IPS-NIHi7 (cell line): ENCODE data around the gene STAT4.

Experiments
- DNase-seq: peaks from one replicate; pipeline ENCODE4 v3.0.0; 2012; ENCODE audit warnings: mixed read lengths; ENCODE audit errors: extremely low spot score

STAT4 gene

GRCh38 chr2:191043438-191043837 is 107.4 kb downstream of the STAT4 start:
- DNase-seq = no peak

DNA sequence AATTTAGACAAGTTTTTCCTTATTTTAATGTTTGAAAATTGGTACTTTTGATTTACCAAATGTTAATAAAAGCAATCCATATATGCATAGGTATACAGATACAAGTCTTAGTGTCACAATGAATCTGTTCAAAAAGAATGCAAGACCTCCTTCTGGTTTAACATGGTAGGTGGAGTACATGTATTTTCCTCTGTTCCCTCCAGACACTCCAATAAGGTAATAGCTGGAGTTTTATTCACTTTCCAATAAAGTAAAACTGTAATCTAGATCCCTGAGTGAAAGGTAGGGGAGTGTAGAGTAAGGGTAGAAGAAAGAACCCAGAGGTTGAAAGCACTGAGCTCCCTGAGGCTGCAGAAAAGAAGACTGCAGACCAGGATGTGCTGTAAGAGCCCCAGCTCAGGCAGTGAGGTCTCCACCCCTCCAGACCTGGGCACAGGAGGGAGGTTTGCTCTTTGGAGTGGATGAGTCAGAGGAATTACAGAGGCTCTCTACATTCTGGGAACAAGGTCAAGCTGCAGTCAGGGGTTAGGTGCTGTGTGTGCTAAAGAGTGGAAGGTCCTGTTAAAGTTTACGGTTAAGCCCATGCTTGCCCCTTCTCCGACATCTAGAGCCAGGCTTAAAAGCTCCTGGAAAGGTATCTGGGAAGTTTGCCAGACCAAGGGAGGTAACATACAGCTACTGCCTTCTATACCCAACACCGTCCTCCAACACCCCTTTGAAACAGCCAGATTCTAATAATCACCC is 109.2 kb downstream of the STAT4 start:
- peak; percentile 69 for DNase-seq

GRCh38 chr2:191039616-191040015 is 111.2 kb downstream of the STAT4 start:
- DNase-seq = no peak

DNA sequence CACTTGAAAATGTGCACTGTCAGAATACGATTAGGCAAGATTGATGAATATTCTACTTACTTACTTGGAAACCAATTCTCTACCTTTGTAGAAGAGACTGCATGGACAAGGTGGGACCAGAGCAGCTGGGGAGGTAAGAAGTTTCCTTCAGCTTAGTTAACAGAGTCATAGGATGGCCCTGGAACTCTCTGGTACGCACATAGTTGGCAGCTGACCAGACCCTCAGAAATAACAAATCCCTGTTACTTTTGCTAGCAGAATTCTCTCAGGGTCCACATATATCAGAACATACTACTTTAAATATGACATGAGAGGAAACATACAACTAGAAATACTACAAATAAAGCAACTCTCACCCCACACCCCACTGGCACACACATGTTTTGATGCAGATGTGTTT is 112.1 kb downstream of the STAT4 start:
- DNase-seq = no peak

DNA sequence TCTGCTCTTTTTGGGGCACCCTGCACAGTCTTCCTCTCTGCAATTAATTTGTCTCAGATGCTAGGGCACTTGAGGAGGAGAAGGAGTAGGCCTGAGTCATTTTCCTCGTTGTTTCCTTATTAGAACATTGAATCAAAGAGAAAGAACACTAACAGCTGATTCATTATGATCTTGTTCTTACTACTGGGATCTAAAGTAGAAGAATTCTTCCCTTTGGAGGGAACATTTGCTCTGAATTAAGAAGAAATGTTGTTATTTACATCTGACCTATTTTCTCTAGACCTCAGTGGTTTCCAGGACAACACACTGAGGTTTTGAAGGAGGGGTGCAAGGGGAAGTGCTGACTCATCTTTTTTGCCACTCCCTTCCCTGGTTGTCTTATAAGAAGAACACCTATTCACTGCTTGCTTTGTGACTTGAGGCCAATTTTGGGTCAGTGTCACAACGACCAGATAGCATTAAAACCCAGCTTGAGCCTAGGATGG is 112.5 kb downstream of the STAT4 start:
- no peak for DNase-seq

GRCh38 chr2:191037351-191037750 is 113.4 kb downstream of the STAT4 start:
- DNase-seq = no peak

GRCh38 chr2:191036363-191036762 is 114.4 kb downstream of the STAT4 start:
- no peak for DNase-seq

DNA sequence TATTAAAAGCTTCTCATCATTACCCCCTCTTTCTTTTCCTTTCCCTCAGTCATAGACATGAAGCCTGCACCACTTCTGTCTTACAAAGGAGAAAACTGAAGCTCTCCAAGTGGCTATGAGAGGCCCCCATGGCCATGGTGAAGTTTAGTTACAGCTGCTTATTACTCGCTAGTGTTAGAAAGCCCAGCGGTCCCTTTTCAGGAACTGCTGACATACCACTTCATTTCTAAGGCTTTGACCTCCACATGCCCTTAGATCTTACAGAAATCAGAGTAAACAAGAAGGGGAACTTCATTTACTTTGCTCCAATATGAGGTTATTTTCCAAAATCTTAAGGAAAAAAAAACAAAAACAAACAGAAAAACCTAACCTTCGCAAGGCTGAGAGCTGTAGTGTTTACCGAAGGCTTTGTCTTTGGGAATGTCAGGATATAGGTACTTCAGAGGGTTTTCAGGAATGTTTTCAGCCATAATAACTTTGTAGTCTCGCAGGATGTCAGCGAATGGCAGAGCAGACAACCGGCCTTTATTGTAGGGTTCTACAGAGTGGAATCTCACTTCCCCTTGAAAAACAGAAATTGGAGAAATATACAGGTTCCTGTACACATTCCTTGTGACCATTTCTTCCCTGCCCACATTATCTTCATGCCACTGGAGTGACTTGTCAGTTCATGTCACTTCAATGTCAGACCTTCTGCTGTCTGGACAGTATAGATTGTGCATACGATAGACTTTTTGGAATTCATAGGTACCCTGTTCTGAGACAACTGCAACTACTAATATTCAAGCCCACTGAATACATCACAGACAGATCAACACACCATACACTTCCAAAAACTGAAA is 118.0 kb downstream of the STAT4 start:
- DNase-seq = no peak

- no peak for DNase-seq
Observed at GRCh38 chr2:191031256-191031655, 119.5 kb downstream of the STAT4 start.

DNA sequence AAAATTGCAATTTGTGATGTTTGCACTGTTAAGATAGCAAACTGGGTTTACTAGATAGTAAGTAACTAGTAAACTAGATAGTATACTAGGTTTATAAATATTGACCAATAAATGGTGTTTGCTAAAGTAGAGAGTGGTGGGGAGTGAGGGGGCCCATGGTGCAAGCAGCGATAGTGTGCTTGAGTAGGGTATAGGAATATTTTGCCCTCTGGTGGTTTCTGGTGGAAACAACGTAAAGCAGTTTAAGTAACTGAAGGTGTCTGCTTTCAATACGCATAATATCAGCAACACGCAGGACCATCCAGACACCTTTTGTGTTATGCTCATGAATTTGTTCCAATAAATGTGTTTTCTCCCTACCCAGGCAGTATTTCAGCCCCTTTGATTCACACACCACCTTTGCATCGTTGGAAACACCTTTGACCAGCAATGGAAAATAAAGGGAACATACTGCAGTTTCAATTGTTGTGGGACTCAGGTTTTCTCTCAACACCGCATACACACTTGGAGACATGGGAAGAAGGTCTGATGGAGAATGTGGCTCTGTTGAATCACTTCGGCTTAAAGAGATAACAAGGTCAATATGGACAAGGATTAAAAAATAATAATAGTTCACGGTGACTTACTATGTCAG is 120.2 kb downstream of the STAT4 start:
- DNase-seq = peak; percentile 63

GRCh38 chr2:191029280-191029950 is 121.4 kb downstream of the STAT4 start:
- no peak for DNase-seq

DNA sequence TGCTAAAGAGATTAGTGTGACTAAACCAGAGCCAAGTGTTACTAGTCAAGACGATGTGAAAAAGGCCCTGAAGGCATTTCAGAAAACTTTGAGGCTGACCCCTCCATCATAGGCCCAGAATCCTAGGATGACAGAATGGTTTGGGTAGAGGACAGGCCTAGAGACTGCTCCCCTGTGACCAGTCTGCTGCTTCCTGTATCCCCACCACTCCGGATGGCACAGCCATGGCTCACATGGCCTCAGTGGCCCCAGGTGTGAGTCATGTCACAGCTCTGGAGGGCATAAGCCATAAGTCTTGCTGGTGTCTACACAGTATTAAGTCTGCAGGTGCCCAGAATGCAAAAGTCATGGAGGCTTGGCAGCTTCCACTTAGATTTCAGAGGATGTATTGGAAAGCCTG is 124.4 kb downstream of the STAT4 start:
- DNase-seq = no peak

DNA sequence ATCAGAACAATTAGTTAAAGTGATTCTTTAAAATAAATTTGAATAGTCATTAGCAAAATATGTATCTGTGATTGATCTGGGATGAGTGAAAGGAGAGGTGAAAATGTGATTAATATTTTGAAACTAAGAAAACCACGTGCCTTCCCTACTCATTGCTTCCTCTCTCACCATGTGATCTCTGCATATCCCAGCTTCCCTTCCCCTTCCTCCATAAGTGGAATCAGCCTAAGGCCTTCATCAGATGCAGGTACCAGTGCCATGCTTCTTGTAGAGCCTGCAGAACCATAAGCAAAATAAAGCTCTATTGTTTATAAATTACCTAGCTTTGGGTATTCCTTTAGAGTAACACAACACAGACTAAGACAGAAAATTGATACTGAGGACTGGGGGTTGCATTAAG is 125.7 kb downstream of the STAT4 start:
- DNase-seq = no peak

DNA sequence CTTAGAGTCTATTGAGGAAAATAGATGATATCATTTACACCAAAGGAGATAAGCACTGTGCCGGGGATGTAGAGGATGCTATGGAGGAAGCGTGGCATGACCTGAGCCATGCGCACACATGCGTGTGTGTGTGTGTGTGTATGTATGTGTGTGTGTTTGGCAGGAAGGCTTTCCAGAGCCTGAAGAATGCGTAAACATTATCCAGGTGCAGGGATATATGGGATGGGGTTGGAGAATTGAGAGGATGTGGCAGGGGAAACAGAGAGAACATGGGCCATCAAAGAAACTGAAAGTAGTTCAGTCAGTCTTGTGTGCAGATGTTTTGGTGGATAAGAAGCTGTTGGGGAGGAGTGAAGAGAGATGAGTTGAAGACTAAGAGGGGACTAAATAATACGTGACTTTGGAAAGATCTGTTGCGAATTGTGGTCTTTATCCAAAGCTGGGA is 127.5 kb downstream of the STAT4 start:
- DNase-seq = no peak

DNA sequence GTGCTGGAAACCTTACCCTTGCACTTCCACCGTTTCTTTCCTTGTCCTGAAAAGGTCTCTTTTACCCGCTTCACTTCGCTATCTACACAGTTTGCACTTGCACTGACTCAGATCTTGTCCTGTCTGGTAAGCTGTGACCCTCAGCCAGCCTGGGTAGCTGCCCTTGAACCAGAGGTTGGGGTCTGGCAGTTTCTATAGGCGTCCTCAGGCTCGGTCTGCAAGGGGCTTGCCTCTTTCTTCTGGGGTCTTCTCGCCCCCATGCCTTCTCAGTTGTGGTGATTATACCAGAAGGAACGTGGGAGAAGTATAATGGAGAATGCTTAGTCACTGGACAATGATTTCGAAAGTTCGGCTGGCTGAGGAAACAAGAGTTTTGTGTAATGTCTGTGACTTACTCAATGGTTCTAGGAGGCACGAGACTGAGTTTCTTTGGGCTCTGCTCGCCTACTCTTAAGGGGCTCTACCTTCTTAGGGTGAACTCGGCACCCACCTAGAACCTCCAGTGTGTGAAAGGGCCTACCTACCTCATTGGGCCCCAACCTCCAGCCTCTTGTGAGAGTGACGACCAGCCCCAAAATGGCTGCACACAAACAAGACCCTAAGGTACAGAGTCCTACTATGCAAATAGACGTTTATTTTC is 129.9 kb downstream of the STAT4 start:
- peak; percentile 23 for DNase-seq

- peak; percentile 98 for DNase-seq
Observed at GRCh38 chr2:191020221-191020741, 130.5 kb downstream of the STAT4 start.

DNA sequence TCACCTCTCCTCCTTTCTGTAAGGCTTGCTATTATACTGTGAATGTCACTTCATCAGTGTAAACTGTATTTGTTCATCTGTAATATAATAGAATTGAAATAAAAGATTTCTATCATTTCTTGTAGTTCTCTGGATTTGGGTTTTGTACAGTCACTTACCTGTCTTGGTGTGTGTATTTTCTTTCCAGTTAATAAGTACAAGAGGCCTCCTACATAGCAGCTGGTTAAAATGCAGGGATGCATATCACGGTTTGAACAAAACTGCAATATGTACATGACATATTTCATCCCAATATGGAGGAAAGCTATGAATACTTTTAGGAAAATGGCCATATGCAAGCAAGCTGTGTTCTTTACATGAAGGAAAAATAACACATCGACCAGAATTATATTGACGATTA is 131.4 kb downstream of the STAT4 start:
- no peak for DNase-seq

DNA sequence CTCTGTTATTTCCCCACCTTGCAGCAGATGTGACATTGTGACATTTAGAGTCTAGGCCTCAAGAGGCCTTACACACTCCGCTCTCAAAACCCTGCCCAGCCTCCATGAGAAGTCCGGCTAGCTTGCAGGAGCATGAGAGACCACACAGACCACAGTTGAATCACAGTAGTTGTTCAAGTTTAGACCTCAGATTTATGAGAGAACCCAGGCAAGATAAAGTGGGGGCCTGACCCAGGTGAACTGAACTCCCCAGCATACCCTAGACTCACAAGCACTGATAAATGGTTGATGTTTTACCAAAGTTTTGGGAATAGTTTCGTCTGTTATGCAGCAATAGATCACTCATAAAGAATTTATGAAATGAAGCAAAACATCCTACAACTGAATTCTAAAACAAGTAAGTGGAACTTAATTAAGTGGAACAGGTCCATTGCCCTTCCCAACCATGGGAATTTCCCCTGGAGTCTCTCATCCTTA is 132.1 kb downstream of the STAT4 start:
- DNase-seq = no peak

GRCh38 chr2:191018048-191018447 is 132.7 kb downstream of the STAT4 start:
- DNase-seq = no peak

DNA sequence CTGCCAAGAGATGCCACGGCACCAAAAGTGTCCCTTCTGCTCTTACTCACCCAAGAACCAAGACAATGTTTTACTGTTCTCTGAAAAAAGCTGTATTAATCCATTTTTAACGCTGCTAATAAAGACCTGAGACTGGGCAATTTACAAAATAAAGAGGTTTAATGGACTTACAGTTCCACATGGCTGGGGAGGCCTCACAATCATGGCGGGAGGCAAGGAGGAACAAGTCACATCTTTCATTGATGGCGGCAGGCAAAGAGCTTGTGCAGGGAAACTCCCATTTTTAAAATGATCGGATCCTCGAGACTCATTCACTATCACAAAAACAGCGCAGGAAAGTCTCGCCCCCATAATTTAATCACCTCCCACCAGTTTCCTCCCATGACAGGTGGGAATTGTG is 135.0 kb downstream of the STAT4 start:
- DNase-seq = no peak

DNA sequence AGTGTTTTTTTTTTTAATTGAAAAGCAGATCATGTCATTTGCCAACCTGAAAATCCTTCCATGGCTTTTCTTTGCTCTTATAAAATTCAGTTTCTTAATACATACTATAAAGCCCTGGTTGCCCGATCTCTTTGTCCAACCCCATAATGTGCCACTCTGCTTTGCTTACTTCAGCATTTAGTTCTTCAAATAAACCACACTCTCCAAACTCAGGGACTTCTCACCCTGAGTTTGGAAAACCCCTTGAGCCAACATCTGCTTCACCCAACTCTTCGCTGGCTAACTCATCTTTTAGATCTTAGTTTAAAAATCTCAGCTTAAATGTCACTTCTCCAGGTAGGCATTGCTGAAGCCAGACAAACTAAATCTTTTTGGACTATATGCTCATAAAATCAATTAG is 135.6 kb downstream of the STAT4 start:
- DNase-seq = no peak
